Measurements from ENCODE around the gene TNFAIP2. TPM values are rescaled to one million over a fixed set of nuclear protein-coding genes. Genes with fewer than 3 reads are reported as not detected.

TNFAIP2 gene
- total RNA-seq, 2 experiments from 2014 or later = not detected

- H3K4me3 ChIP-seq (ENCODE audit: low read depth, low read length, poor library complexity, severe bottlenecking) = no peak overlapping the region
- no peaks in the 10 kb centered on the region for H3K36me3 ChIP-seq (ENCODE audit: insufficient read depth, low read length)
- no peak for TF ChIP-seq CTCF (conservative IDR thresholded peaks at IDR 0.05; ENCODE audit: low read length)
- TF ChIP-seq EZH2phosphoT487 (IDR thresholded peaks at IDR 0.05; ENCODE audit: borderline replicate concordance, low read depth, low read length) = no peak
- H3K27ac ChIP-seq (ENCODE audit: low read depth, low read length, poor library complexity, severe bottlenecking) = no peak overlapping the region
- intact Hi-C loops (cut with micrococcal nuclease; ENCODE audit: unreplicated experiment) = no loop called here
- H3K79me2 ChIP-seq (ENCODE audit: insufficient read depth, low read depth, low read length) = no peaks in the 10 kb centered on the region
- CTCF ChIA-PET (ENCODE audit: unreplicated experiment) = no interaction called here
- H3K4me2 ChIP-seq (ENCODE audit: low read length) = no peak overlapping the region
- no peaks in the 10 kb centered on the region for H3K9me2 ChIP-seq (ENCODE audit: insufficient read depth, low read length)
- no peak overlapping the region for H2AFZ ChIP-seq (ENCODE audit: low read length)
- DNase-seq (ENCODE audit: low spot score) = no peak
- no TSS peak for BruUV-seq (replicated peaks)
- POLR2A ChIA-PET = no interaction called here
- no peaks in the 10 kb centered on the region for H4K20me1 ChIP-seq (ENCODE audit: insufficient read depth, low read length)
- 0 out of 2 replicates have a peak, but pooled peaks cover 4% of the 10 kb centered on the region for H3K9me3 ChIP-seq (ENCODE audit: low read length)
- no peaks in the 10 kb centered on the region for H3K4me1 ChIP-seq (ENCODE audit: insufficient read depth, low read length, poor library complexity, severe bottlenecking)
These were observed 39.9 kb downstream of the TNFAIP2 start for GRCh38 chr14:103163199-103163598.

- no peaks in the 10 kb centered on the region for H3K36me3 ChIP-seq (ENCODE audit: insufficient read depth, low read length)
These were observed 40.7 kb downstream of the TNFAIP2 start for GRCh38 chr14:103164006-103164405.

More at GRCh38 chr14:103164006-103164405, 40.7 kb downstream of the TNFAIP2 start:
- 0 out of 2 replicates have a peak, but pooled peaks cover 4% of the 10 kb centered on the region for H3K9me3 ChIP-seq (ENCODE audit: low read length)
- no peak overlapping the region for H3K27ac ChIP-seq (ENCODE audit: low read depth, low read length, poor library complexity, severe bottlenecking)
- no peak for DNase-seq (ENCODE audit: low spot score)
- no peaks in the 10 kb centered on the region for H4K20me1 ChIP-seq (ENCODE audit: insufficient read depth, low read length)
- no peak overlapping the region for H3K4me3 ChIP-seq (ENCODE audit: low read depth, low read length, poor library complexity, severe bottlenecking)
- no peak for TF ChIP-seq CTCF (conservative IDR thresholded peaks at IDR 0.05; ENCODE audit: low read length)
- no peak for TF ChIP-seq EZH2phosphoT487 (IDR thresholded peaks at IDR 0.05; ENCODE audit: borderline replicate concordance, low read depth, low read length)
- no peaks in the 10 kb centered on the region for H3K4me1 ChIP-seq (ENCODE audit: insufficient read depth, low read length, poor library complexity, severe bottlenecking)
- no peaks in the 10 kb centered on the region for H3K9me2 ChIP-seq (ENCODE audit: insufficient read depth, low read length)
- BruUV-seq (replicated peaks) = no TSS peak
- intact Hi-C loops (cut with micrococcal nuclease; ENCODE audit: unreplicated experiment) = no loop called here
- ChIA-PET POLR2A (no interaction called here), CTCF (ENCODE audit: unreplicated experiment) (no interaction called here)
- H3K79me2 ChIP-seq (ENCODE audit: insufficient read depth, low read depth, low read length) = no peaks in the 10 kb centered on the region
- no peak overlapping the region for H3K4me2 ChIP-seq (ENCODE audit: low read length)
- H2AFZ ChIP-seq (ENCODE audit: low read length) = no peak overlapping the region
